GM18873 (cell line): Measurements from ENCODE around the gene IFT52.

Source experiments
- ATAC-seq: cut with Tn5 transposase; IDR thresholded peaks from one replicate; pipeline ENCODE4 v1.9.1; 2021; ENCODE audit warnings: mild to moderate bottlenecking, moderate library complexity, moderate number of reproducible peaks; ENCODE audit not compliant: unreplicated experiment, low FRiP score

The IFT52 gene

DNA sequence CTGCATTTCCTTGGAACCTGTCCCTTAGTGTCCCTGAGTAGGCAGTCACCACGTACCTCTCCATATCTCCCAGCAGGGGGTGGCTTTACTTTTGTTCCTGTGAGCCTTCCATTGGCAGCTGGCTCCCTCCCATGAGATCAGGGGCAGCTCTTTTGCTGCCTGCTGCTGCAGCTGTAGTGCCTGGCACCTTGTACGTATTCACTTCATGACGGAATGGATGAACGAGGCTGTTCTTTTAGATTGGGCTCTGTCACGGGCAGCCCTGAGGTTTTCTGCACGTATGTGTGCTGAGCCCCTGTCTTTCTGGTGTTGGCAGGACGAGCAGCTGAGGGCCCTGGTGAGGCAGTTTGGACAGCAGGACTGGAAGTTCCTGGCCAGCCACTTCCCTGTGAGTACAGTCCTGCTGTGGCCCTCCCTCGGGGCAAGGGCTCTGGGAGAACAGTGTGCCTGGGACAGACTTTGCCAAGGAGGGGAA is 90.8 kb downstream of the IFT52 start:
- no peak for ATAC-seq

DNA sequence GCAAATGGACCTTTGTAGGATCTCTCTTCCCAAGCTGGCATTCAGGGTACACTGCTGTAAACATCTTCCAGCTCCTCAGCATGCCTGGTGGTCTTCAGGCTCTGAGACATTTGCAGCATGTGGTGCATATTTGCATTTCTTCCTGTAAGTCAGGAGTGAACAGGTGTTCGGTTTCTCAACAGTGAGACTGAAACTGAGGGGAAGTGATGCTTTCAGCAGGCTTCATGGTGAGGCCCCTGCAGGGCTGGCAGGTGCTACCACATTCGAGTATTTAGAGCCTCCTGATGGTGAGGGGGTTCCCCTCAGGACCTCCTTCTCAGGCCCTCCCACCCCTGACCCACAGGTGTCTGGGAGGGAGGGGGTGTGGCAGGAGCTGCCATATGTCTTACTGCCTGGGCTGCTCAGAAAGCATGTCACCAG is 91.3 kb downstream of the IFT52 start:
- ATAC-seq: peak; percentile 88

DNA sequence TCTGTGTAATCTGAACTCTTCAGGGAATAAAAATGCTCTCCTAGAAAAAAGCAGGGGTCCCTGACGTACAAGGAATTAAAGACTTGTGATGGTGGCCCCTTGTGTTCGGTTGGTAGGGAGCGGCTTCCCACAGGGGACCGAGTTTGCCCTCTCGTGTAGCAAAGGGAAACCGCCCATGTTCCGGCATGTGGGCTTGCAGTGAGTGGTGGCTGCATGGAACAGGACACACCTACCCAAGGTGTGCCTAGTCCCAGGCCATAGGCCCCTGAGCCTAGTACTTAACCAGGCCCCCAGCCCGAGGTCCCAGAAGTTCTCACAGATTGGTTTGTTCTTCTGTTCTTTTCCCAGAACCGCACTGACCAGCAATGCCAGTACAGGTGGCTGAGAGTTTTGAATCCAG is 91.7 kb downstream of the IFT52 start:
- ATAC-seq: peak; percentile 29

DNA sequence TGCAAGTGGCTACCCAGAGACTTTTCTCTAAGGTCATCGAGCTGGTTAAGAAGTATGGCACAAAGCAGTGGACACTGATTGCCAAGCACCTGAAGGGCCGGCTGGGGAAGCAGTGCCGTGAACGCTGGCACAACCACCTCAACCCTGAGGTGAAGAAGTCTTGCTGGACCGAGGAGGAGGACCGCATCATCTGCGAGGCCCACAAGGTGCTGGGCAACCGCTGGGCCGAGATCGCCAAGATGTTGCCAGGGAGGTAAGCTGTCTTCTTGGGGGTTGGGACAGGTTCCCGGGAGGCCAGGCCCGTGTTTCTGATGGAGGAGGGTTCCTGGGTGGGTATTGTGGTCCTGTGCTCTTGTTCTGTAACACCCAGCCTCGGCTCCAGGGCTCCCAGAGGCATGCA is 96.1 kb downstream of the IFT52 start:
- ATAC-seq: no peak

DNA sequence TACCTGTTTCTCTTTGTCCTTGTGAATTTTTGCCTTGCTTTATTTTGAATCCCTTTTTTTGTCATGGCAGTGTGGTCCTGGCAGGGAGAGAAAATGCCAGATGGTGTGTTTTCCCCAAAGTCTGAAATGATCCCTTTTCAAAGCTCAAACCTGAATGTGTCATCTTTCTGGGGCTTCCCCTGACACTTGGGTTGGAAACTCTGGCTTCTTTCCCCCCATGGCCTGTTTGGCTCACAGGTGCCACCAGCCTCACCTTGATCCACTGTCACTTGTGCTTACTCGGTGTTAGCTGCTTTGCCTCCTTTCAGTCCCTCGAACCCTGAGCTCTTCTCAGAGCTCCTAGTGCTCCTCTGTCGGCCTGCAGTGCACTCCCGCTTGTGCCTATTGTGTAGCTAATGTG is 98.4 kb downstream of the IFT52 start:
- no peak for ATAC-seq

DNA sequence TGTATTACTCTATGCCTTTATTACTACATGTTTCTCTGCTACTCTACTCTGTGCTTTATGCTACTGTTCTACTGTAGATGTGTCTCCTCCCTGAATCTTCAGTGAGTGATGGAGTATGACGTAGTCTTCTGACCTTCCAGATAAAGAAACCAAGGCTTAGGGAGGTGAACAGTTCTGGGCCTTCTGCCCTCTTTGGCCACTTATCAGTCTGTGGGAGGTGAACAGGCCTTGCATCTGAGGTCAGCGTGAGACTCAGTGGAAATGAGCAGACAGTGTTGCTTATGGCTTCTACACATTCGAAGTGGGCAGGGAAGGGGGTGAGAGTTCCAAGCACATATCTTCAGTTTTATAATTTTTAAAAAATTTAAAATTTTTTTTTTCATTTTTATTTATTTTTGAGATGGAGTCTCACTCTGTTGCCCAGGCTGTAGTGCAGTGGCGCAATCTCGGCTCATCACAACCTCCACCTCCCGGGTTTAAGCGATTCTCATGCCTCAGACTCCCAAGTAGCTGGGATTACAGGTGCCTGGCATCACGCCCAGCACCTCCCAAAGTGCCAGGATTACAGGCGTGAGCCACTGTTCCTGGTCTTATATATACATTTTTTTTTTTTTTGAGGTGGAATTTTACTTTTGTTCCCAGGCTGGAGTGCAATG is 100.3 kb downstream of the IFT52 start:
- ATAC-seq: no peak

DNA sequence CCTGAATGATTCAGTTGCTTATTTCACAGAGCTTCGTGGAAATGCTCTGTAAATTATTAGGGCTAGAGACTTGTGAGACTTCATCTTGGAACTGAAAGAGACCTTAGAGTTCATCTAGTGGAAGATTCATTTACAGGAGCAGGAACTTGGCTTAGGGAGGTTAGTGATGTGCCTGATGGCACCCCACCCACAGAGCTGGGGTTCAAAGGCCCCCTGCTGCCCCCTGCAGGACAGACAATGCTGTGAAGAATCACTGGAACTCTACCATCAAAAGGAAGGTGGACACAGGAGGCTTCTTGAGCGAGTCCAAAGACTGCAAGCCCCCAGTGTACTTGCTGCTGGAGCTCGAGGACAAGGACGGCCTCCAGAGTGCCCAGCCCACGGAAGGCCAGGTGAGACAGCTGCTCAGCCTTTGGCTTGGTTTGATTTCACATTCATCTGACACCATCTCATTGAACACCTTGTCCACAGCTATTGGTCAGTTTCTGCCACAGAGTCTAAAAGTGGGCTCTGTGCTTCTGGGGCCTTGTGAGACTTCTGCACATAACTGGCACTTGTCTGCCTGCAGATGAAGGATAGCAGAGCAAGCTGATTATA is 101.3 kb downstream of the IFT52 start:
- no peak for ATAC-seq

DNA sequence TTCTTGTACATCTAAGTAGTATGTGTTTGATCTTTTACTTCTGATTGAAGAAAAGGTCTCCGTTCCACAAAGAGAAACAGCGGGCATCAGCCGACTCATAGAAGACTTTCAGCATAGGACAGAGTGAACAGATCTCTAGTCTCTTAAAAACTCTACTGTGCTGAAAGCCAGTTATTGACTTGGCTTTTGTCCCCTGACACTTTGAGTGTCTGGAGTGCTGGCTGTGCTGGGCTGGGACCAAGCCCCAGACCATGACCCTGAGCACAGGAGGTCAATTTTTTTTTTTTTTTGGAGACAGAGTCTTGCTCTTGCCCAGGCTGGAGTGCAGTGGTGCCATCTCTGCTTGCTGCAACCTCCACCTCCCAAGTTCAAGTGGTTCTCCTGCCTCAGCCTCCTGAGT is 104.0 kb downstream of the IFT52 start:
- ATAC-seq: no peak

DNA sequence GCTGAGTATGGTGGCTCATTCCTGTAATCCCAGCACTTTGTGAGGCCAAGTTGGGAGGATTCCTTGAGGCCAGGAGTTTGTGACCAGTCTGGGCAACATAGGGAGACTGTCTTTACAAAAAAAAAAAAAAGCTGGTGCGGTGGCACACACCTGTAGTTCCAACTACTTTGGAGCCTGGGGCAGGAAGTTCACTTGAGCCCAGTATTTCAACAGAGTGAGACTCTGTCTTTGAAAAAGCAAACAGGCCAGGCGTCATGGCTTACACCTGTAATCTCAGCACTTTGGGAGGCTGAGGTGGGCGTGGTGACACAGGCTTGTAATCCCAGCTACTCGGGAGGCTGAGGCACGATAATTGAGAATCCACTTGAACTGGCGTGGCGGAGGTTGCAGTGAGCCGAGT is 104.8 kb downstream of the IFT52 start:
- no peak for ATAC-seq
